Neural progenitor cell (in vitro differentiated cells): ENCODE measurements around the gene ZMYM1. TPM values are rescaled to one million over a fixed set of nuclear protein-coding genes. Genes with fewer than 3 reads are reported as not detected.
"Not testable (repeated sequence)": the region's sequence is repeated elsewhere in the genome, so short reads cannot be mapped to it uniquely, and the experiment has no call there.

ENCODE experiments used
- DNase-seq: peaks from one replicate; pipeline ENCODE4 v3.0.0-alpha.2; 2016; ENCODE audit warnings: low spot score
- H2AFZ ChIP-seq: fragments of 200-600 bp; sonication (generic); replicated peaks from 2 replicates; pipeline ENCODE4 v1.6.1; 2016; ENCODE audit warnings: antibody characterized with exemption
- H3F3A ChIP-seq: fragments of 200-600 bp; sonication (generic); 2 replicates; pipeline ENCODE4 v1.6.1; 2016; ENCODE audit warnings: antibody characterized with exemption, low read depth
- H3K27ac ChIP-seq: fragments of 200-600 bp; sonication (generic); 2 replicates; pipeline ENCODE4 v1.5.1; 2016; ENCODE audit warnings: mild to moderate bottlenecking
- H3K27me3 ChIP-seq: fragments of 200-600 bp; sonication (generic); 2 replicates; pipeline ENCODE4 v1.6.1; 2016; ENCODE audit warnings: mild to moderate bottlenecking, moderate library complexity
- H3K36me3 ChIP-seq: fragments of 200-600 bp; sonication (generic); 2 replicates; pipeline ENCODE4 v1.5.1; 2016
- H3K4me1 ChIP-seq: fragments of 200-600 bp; sonication (generic); 2 replicates; pipeline ENCODE4 v1.6.1; 2016; ENCODE audit warnings: mixed run types
- H3K4me2 ChIP-seq: fragments of 200-600 bp; sonication (generic); 2 replicates; pipeline ENCODE4 v1.6.1; 2016
- H3K4me3 ChIP-seq: fragments of 200-600 bp; sonication (generic); 2 replicates; pipeline ENCODE4 v1.5.1; 2016
- H3K79me2 ChIP-seq: fragments of 200-600 bp; sonication (generic); 2 replicates; pipeline ENCODE4 v1.6.1; 2016; ENCODE audit warnings: low read depth
- H3K9ac ChIP-seq: fragments of 200-600 bp; sonication (generic); 2 replicates; pipeline ENCODE4 v1.6.1; 2016
- H3K9me3 ChIP-seq: fragments of 200-600 bp; sonication (generic); 2 replicates; pipeline ENCODE4 v1.5.1; 2016; ENCODE audit warnings: low read depth
- H4K20me1 ChIP-seq: fragments of 200-600 bp; sonication (generic); 2 replicates; pipeline ENCODE4 v1.6.1; 2016; ENCODE audit warnings: low read depth
- H3K27ac Mint-ChIP-seq: 3 replicates; pipeline ENCODE4 v1.8.0; 2021; ENCODE audit warnings: mixed read lengths
- H3K27me3 Mint-ChIP-seq: 2 replicates; pipeline ENCODE4 v1.8.0; 2022; ENCODE audit warnings: low read depth, mild to moderate bottlenecking, inconsistent platforms, moderate library complexity, mixed read lengths; ENCODE audit not compliant: insufficient read depth
- H3K36me3 Mint-ChIP-seq: 3 replicates; pipeline ENCODE4 v1.8.0; 2021; ENCODE audit warnings: mixed read lengths
- H3K4me1 Mint-ChIP-seq: 3 replicates; pipeline ENCODE4 v1.8.0; 2021; ENCODE audit warnings: mixed read lengths
- H3K4me3 Mint-ChIP-seq: 3 replicates; pipeline ENCODE4 v1.8.0; 2021; ENCODE audit warnings: mild to moderate bottlenecking, moderate library complexity, mixed read lengths
- H3K9me3 Mint-ChIP-seq: 3 replicates; pipeline ENCODE4 v1.8.0; 2020; ENCODE audit warnings: mixed read lengths
- EZH2 ChIP-seq: fragments of 200-600 bp; sonication (generic); IDR thresholded peaks from 2 replicates; pipeline ENCODE4 v1.6.1; 2017; ENCODE audit warnings: antibody characterized with exemption, mild to moderate bottlenecking, moderate library complexity
- EZH2phosphoT487 ChIP-seq: fragments of 200-600 bp; sonication (generic); IDR thresholded peaks from 2 replicates; pipeline ENCODE4 v1.6.1; 2017; ENCODE audit warnings: antibody characterized with exemption
- total RNA-seq: library from RNA; depleted of rRNA; stranded (reverse); fragments of >200 nt; gene quantifications from 2 replicates; pipeline ENCODE4 v1.2.3, GENCODE V29; 2015; ENCODE audit warnings: low replicate concordance
- TF ChIP-seq, protein P1 (sequence below): fragments of 200-600 bp; sonication (generic); IDR thresholded peaks from 2 replicates; pipeline ENCODE4 v1.5.1; 2017; ENCODE audit warnings: antibody characterized with exemption, mild to moderate bottlenecking

Gene ZMYM1
- total RNA-seq, 1 donor from 2014 or later: 75.8 TPM

DNA sequence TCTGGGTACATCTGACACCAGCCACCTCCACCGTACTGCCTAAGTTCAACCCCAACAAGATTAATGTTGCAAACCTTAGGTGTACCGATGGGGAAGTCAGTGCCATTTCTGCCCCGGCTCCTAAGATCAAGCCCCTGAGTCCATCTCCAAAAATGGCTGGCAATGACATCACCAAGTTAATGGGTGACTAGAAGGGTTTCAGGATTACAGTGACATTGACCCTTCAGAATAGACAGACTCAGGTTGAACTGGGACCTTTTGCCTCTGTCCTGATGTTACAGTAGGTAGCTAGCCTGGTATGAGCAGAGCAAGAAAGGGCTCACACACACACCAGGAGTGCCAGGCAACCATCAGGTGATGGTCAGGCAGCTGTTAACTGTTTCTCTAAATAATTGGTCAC lies 25.8 kb upstream of the ZMYM1 start:
- no peak overlapping the region for H3K27ac Mint-ChIP-seq
- no peak overlapping the region for H3K4me3 ChIP-seq
- no peaks in the 10 kb centered on the region for H3K4me1 ChIP-seq
- no peaks in the 10 kb centered on the region for H3K79me2 ChIP-seq
- H3K27me3 ChIP-seq: no peaks in the 10 kb centered on the region
- TF ChIP-seq EZH2phosphoT487 (no peak), EZH2 (no peak)
- TF ChIP-seq, protein P1, sequence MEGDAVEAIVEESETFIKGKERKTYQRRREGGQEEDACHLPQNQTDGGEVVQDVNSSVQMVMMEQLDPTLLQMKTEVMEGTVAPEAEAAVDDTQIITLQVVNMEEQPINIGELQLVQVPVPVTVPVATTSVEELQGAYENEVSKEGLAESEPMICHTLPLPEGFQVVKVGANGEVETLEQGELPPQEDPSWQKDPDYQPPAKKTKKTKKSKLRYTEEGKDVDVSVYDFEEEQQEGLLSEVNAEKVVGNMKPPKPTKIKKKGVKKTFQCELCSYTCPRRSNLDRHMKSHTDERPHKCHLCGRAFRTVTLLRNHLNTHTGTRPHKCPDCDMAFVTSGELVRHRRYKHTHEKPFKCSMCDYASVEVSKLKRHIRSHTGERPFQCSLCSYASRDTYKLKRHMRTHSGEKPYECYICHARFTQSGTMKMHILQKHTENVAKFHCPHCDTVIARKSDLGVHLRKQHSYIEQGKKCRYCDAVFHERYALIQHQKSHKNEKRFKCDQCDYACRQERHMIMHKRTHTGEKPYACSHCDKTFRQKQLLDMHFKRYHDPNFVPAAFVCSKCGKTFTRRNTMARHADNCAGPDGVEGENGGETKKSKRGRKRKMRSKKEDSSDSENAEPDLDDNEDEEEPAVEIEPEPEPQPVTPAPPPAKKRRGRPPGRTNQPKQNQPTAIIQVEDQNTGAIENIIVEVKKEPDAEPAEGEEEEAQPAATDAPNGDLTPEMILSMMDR: no peak
- H3K9me3 ChIP-seq: no peaks in the 10 kb centered on the region
- no peak overlapping the region for H3K4me2 ChIP-seq
- peaks cover 13% of the 10 kb centered on the region for H3K9me3 Mint-ChIP-seq
- no peaks in the 10 kb centered on the region for H3K36me3 Mint-ChIP-seq
- no peak overlapping the region for H3K27ac ChIP-seq
- H4K20me1 ChIP-seq: no peaks in the 10 kb centered on the region
- no peaks in the 10 kb centered on the region for H3F3A ChIP-seq
- no peaks in the 10 kb centered on the region for H3K4me1 Mint-ChIP-seq
- no peak overlapping the region for H3K9ac ChIP-seq
- no peak overlapping the region for H3K4me3 Mint-ChIP-seq
- no peak overlapping the region for H2AFZ ChIP-seq
- peaks cover 6% of the 10 kb centered on the region for H3K27me3 Mint-ChIP-seq
- H3K36me3 ChIP-seq: no peaks in the 10 kb centered on the region
- DNase-seq: no peak

DNA sequence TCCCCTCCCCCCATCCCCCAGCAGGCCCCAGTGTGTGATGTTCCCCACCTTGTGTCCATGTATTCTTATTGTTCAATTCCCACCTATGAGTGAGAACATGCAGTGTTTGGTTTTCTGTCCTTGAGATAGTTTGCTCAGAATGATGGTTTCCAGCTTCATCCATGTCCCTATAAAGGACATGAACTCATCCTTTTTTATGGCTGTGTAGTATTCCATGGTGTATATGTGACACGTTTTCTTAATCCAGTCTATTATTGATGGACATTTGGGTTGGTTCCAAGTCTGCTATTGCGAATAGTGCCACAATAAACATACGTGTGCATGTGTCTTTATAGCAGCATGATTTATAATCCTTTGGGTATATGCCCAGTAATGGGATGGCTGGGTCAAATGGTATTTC lies 24.9 kb upstream of the ZMYM1 start:
- H3K4me1 Mint-ChIP-seq, H3K4me3 ChIP-seq, H3K36me3 ChIP-seq, H3K27me3 ChIP-seq, H3K27ac Mint-ChIP-seq, H3K9ac ChIP-seq, H3K4me2 ChIP-seq, H3K4me1 ChIP-seq, H3K36me3 Mint-ChIP-seq, H2AFZ ChIP-seq, H3K27ac ChIP-seq, H3K9me3 ChIP-seq, H4K20me1 ChIP-seq, H3K27me3 Mint-ChIP-seq, H3F3A ChIP-seq, H3K4me3 Mint-ChIP-seq, DNase-seq, H3K79me2 ChIP-seq: not testable (repeated sequence)
- H3K9me3 Mint-ChIP-seq: peaks cover 14% of the 10 kb centered on the region

DNA sequence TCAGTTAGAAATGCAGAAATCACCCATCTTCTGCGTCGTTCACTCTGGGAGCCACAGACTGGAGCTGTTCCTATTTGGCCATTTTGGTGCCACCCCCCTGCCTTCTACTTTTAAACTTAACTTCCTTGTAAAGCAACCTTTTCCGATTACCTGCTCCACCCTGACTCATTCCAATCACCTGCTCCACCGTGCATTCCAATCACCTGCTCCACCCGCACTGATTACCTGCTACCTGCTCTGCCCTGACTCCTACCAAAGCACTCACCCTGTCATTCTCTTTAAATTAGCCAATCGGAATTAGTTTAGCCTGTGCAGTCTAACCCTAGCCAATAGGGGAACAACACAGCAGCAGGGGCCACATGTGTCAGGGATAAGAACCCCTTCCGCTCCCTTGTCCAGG lies 20.9 kb upstream of the ZMYM1 start:
- H2AFZ ChIP-seq, H3K27ac Mint-ChIP-seq, H3K4me3 ChIP-seq, H3K4me2 ChIP-seq, H3F3A ChIP-seq, H3K4me1 ChIP-seq, H3K79me2 ChIP-seq, DNase-seq, H3K9me3 ChIP-seq, H3K4me3 Mint-ChIP-seq, H3K9ac ChIP-seq, H3K36me3 ChIP-seq, H3K27me3 Mint-ChIP-seq, H4K20me1 ChIP-seq, H3K36me3 Mint-ChIP-seq, H3K4me1 Mint-ChIP-seq, H3K27me3 ChIP-seq, H3K27ac ChIP-seq: not testable (repeated sequence)
- peaks cover 14% of the 10 kb centered on the region for H3K9me3 Mint-ChIP-seq

DNA sequence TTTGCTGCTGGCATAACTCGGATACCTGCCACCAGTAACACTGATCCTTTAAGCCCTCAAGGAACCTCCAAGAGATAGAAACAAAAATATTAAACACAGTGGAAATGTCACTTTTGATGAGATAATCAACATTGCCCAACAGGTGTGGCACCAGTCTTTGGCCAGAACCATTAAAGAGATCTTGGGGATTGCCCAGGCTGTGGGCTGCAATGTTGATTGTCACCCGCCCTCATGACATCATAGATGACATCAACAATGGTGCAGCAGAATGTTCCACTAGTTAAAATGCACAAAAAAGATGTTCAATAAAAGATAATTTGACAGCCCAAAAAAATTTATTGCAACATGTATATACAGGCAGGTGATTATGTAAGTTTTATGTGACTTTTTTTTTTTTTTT lies 20.2 kb upstream of the ZMYM1 start:
- peaks cover 14% of the 10 kb centered on the region for H3K9me3 Mint-ChIP-seq
- no peak overlapping the region for H3K27ac ChIP-seq
- H3K4me1 Mint-ChIP-seq: no peaks in the 10 kb centered on the region
- no peak overlapping the region for H3K4me3 ChIP-seq
- H3K36me3 Mint-ChIP-seq: no peaks in the 10 kb centered on the region
- H3K27me3 ChIP-seq: no peaks in the 10 kb centered on the region
- no peaks in the 10 kb centered on the region for H4K20me1 ChIP-seq
- H3K27me3 Mint-ChIP-seq: peaks cover 2% of the 10 kb centered on the region
- H3K36me3 ChIP-seq: no peaks in the 10 kb centered on the region
- no peak overlapping the region for H3K27ac Mint-ChIP-seq
- no peaks in the 10 kb centered on the region for H3F3A ChIP-seq
- H3K9ac ChIP-seq: no peak overlapping the region
- no peak for TF ChIP-seq EZH2
- TF ChIP-seq EZH2phosphoT487: no peak
- TF ChIP-seq, protein P1: no peak
- no peak overlapping the region for H3K4me3 Mint-ChIP-seq
- H3K4me1 ChIP-seq: no peaks in the 10 kb centered on the region
- H2AFZ ChIP-seq: no peak overlapping the region
- H3K4me2 ChIP-seq: no peak overlapping the region
- H3K79me2 ChIP-seq: no peaks in the 10 kb centered on the region
- no peaks in the 10 kb centered on the region for H3K9me3 ChIP-seq
- no peak for DNase-seq
